ENCODE results near the gene FBXO5. TPM values are rescaled to one million over a fixed set of nuclear protein-coding genes. Genes with fewer than 3 reads are reported as not detected.
A peak's percentile ranks its signal among the peaks of the same experiment; 100 is the strongest.

The FBXO5 gene
- total and polyA plus RNA-seq, 9 of the 15 experiments (the other 6 are each of a cell fraction or from before 2014, with no cell fraction given) = 17.8 to 89.3 (median 62.9) TPM

DNA sequence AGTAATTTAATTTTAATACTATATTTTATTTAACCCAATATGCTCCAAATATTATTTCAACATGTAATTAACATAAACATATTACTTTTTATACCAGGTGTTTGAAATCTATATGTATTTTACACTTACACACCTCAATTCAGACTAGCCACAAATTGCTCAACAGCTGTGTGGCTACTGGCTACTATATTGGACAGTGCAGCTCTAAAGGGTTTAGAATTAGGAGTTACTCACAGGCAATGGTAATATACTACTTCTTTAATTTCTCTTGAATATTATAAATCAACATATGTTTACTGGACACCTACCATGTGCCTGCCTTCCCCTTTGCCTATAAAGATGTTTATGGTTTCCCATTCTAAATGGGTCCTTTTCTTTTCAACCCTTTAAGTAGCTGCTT lies 17.4 kb upstream of the FBXO5 start (continued):
- TF ChIP-seq, protein P1, sequence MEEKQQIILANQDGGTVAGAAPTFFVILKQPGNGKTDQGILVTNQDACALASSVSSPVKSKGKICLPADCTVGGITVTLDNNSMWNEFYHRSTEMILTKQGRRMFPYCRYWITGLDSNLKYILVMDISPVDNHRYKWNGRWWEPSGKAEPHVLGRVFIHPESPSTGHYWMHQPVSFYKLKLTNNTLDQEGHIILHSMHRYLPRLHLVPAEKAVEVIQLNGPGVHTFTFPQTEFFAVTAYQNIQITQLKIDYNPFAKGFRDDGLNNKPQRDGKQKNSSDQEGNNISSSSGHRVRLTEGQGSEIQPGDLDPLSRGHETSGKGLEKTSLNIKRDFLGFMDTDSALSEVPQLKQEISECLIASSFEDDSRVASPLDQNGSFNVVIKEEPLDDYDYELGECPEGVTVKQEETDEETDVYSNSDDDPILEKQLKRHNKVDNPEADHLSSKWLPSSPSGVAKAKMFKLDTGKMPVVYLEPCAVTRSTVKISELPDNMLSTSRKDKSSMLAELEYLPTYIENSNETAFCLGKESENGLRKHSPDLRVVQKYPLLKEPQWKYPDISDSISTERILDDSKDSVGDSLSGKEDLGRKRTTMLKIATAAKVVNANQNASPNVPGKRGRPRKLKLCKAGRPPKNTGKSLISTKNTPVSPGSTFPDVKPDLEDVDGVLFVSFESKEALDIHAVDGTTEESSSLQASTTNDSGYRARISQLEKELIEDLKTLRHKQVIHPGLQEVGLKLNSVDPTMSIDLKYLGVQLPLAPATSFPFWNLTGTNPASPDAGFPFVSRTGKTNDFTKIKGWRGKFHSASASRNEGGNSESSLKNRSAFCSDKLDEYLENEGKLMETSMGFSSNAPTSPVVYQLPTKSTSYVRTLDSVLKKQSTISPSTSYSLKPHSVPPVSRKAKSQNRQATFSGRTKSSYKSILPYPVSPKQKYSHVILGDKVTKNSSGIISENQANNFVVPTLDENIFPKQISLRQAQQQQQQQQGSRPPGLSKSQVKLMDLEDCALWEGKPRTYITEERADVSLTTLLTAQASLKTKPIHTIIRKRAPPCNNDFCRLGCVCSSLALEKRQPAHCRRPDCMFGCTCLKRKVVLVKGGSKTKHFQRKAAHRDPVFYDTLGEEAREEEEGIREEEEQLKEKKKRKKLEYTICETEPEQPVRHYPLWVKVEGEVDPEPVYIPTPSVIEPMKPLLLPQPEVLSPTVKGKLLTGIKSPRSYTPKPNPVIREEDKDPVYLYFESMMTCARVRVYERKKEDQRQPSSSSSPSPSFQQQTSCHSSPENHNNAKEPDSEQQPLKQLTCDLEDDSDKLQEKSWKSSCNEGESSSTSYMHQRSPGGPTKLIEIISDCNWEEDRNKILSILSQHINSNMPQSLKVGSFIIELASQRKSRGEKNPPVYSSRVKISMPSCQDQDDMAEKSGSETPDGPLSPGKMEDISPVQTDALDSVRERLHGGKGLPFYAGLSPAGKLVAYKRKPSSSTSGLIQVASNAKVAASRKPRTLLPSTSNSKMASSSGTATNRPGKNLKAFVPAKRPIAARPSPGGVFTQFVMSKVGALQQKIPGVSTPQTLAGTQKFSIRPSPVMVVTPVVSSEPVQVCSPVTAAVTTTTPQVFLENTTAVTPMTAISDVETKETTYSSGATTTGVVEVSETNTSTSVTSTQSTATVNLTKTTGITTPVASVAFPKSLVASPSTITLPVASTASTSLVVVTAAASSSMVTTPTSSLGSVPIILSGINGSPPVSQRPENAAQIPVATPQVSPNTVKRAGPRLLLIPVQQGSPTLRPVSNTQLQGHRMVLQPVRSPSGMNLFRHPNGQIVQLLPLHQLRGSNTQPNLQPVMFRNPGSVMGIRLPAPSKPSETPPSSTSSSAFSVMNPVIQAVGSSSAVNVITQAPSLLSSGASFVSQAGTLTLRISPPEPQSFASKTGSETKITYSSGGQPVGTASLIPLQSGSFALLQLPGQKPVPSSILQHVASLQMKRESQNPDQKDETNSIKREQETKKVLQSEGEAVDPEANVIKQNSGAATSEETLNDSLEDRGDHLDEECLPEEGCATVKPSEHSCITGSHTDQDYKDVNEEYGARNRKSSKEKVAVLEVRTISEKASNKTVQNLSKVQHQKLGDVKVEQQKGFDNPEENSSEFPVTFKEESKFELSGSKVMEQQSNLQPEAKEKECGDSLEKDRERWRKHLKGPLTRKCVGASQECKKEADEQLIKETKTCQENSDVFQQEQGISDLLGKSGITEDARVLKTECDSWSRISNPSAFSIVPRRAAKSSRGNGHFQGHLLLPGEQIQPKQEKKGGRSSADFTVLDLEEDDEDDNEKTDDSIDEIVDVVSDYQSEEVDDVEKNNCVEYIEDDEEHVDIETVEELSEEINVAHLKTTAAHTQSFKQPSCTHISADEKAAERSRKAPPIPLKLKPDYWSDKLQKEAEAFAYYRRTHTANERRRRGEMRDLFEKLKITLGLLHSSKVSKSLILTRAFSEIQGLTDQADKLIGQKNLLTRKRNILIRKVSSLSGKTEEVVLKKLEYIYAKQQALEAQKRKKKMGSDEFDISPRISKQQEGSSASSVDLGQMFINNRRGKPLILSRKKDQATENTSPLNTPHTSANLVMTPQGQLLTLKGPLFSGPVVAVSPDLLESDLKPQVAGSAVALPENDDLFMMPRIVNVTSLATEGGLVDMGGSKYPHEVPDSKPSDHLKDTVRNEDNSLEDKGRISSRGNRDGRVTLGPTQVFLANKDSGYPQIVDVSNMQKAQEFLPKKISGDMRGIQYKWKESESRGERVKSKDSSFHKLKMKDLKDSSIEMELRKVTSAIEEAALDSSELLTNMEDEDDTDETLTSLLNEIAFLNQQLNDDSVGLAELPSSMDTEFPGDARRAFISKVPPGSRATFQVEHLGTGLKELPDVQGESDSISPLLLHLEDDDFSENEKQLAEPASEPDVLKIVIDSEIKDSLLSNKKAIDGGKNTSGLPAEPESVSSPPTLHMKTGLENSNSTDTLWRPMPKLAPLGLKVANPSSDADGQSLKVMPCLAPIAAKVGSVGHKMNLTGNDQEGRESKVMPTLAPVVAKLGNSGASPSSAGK (IDR thresholded peaks at IDR 0.05) = 0 out of 2 replicates have a peak, but pooled peaks have one; percentile 2
